IgD-negative memory B cell (primary cell): ENCODE measurements around the gene PKHD1. TPM values are rescaled to one million over a fixed set of nuclear protein-coding genes. Genes with fewer than 3 reads are reported as not detected.

Experiments
- H3K27ac Mint-ChIP-seq, 3 donors: one replicate each; pipeline ENCODE4 v1.8.0; 2020 to 2022; ENCODE audit warnings: mild to moderate bottlenecking in 3 of 3, mixed read lengths in 3 of 3, moderate library complexity in 1 of 3
- H3K27me3 Mint-ChIP-seq: one replicate; pipeline ENCODE4 v1.8.0; 2021; ENCODE audit warnings: mixed read lengths
- H3K36me3 Mint-ChIP-seq: one replicate; pipeline ENCODE4 v1.8.0; 2020; ENCODE audit warnings: mild to moderate bottlenecking, mixed read lengths
- H3K4me1 Mint-ChIP-seq, 3 donors: one replicate each; pipeline ENCODE4 v1.8.0; 2020 to 2022; ENCODE audit warnings: mixed read lengths in 3 of 3, mild to moderate bottlenecking in 1 of 3
- H3K4me3 Mint-ChIP-seq, 4 donors: one replicate each; pipeline ENCODE4 v1.8.0; 2020 to 2022; ENCODE audit warnings: mild to moderate bottlenecking in 4 of 4, mixed read lengths in 4 of 4, moderate library complexity in 3 of 4
- H3K9me3 Mint-ChIP-seq, 3 donors: one replicate each; pipeline ENCODE4 v1.8.0; 2020 to 2021; ENCODE audit warnings: mixed read lengths in 3 of 3, mild to moderate bottlenecking in 1 of 3
- polyA plus RNA-seq: library from polyadenylated mRNA; unstranded; fragments of 300-500 nt; fragmentation: Illumina TruSeq; gene quantifications from one replicate; pipeline ENCODE4 v1.2.3, GENCODE V29; 2021

Gene PKHD1
- polyA plus RNA-seq, 1 donor from 2014 or later: not detected

GRCh38 chr6:51711876-51712275 is 375.5 kb downstream of the PKHD1 start:
- Mint-ChIP-seq H3K9me3 (no peaks in the 10 kb centered on the region), H3K36me3 (no peaks in the 10 kb centered on the region), H3K27me3 (peaks cover 3% of the 10 kb centered on the region), H3K4me1 (no peaks in the 10 kb centered on the region), H3K27ac (no peak overlapping the region), H3K4me3 (no peak overlapping the region)

GRCh38 chr6:51706086-51706485 is 381.3 kb downstream of the PKHD1 start:
- H3K4me3 Mint-ChIP-seq: no peak overlapping the region
- H3K36me3 Mint-ChIP-seq: no peaks in the 10 kb centered on the region
- no peaks in the 10 kb centered on the region for H3K27me3 Mint-ChIP-seq
- no peak overlapping the region for H3K27ac Mint-ChIP-seq
- H3K4me1 Mint-ChIP-seq: no peaks in the 10 kb centered on the region
- H3K9me3 Mint-ChIP-seq: peaks cover 0 to 4% (median 1%) of the 10 kb centered on the region in 3 donors

DNA sequence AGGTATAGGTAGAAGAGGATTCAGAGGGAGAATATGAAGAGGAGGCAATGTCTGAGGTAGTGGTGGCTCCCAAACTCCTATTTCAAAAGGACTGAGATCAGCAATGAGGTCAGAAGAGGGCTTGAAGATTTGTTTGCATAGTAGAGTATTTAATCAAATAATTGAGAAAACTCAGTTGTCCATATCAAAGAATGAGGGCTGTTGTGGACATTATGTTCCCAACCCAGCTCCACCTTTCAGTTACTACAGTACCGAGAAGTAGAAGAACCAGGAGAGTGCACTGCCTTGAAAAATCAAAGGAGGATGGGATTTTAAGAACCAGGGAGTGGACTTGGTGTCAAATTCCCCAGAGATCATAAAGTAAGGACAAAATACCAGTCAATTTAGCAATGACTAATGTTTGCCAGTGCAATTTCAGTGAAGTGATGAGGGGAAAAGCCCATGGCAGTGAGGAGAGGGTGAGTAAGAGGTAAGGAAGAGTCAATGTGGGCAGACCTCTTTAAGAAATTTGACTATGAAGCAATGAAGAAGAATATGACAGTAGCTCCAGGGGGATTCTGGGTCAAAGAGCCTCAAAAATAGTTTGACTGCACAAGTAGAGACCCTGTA is 382.4 kb downstream of the PKHD1 start:
- H3K9me3 Mint-ChIP-seq: peaks cover 0 to 4% (median 4%) of the 10 kb centered on the region in 3 donors
- H3K4me1 Mint-ChIP-seq: no peaks in the 10 kb centered on the region
- no peaks in the 10 kb centered on the region for H3K27me3 Mint-ChIP-seq
- no peak overlapping the region for H3K4me3 Mint-ChIP-seq
- H3K27ac Mint-ChIP-seq: no peak overlapping the region
- H3K36me3 Mint-ChIP-seq: no peaks in the 10 kb centered on the region

DNA sequence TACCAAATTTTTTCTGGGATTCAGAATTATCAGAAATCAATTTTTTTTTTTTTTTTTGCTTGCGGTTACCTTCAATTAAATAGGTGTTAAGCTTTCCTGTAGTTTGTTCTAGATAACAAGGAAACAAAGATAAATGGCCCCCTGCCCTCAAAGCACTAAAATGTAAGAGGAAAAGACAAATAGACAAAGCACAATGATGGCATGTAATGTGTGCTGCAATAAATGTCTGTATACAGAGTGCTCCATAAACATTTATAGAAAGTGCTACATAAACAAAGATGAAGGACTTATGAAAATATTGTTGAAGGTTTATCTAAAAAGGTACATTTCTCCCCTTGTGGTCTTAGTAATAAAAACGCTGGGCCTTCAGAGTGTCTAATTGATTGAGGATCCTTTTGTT is 384.6 kb downstream of the PKHD1 start:
- H3K27me3 Mint-ChIP-seq: no peaks in the 10 kb centered on the region
- no peaks in the 10 kb centered on the region for H3K36me3 Mint-ChIP-seq
- H3K27ac Mint-ChIP-seq: no peak overlapping the region
- no peaks in the 10 kb centered on the region for H3K4me1 Mint-ChIP-seq
- H3K4me3 Mint-ChIP-seq: no peak overlapping the region
- H3K9me3 Mint-ChIP-seq: peaks cover 0 to 4% (median 4%) of the 10 kb centered on the region in 3 donors

- H3K4me3 Mint-ChIP-seq: no peak overlapping the region
- H3K9me3 Mint-ChIP-seq: no peaks in the 10 kb centered on the region
- H3K27ac Mint-ChIP-seq: no peak overlapping the region
- H3K36me3 Mint-ChIP-seq: no peaks in the 10 kb centered on the region
- H3K4me1 Mint-ChIP-seq: peaks cover 0 to 2% (median 0%) of the 10 kb centered on the region in 3 donors
- H3K27me3 Mint-ChIP-seq: no peaks in the 10 kb centered on the region
Measured at GRCh38 chr6:51684603-51685002, 402.8 kb downstream of the PKHD1 start.

DNA sequence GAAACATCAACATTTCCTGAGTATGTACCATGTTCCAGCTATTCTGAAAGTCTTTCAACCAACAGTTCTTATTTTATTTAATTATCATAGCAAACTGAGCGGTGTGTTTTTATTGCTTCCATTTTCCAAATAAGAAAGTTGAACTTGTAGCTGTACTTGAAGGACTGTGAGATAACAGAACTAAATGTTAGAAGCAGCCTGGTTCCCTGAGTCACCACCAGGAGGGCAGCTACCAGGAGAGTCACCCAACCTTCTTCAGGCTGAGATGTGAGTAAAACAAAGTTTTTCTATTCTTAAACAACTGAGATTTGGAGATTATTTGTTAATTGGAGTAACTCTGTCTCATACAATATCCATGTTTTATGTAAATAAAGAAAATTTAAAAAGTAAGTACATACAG is 403.4 kb downstream of the PKHD1 start:
- no peaks in the 10 kb centered on the region for H3K9me3 Mint-ChIP-seq
- H3K27me3 Mint-ChIP-seq: no peaks in the 10 kb centered on the region
- H3K4me1 Mint-ChIP-seq: peaks cover 0 to 2% (median 0%) of the 10 kb centered on the region in 3 donors
- no peak overlapping the region for H3K4me3 Mint-ChIP-seq
- H3K27ac Mint-ChIP-seq: no peak overlapping the region
- no peaks in the 10 kb centered on the region for H3K36me3 Mint-ChIP-seq

DNA sequence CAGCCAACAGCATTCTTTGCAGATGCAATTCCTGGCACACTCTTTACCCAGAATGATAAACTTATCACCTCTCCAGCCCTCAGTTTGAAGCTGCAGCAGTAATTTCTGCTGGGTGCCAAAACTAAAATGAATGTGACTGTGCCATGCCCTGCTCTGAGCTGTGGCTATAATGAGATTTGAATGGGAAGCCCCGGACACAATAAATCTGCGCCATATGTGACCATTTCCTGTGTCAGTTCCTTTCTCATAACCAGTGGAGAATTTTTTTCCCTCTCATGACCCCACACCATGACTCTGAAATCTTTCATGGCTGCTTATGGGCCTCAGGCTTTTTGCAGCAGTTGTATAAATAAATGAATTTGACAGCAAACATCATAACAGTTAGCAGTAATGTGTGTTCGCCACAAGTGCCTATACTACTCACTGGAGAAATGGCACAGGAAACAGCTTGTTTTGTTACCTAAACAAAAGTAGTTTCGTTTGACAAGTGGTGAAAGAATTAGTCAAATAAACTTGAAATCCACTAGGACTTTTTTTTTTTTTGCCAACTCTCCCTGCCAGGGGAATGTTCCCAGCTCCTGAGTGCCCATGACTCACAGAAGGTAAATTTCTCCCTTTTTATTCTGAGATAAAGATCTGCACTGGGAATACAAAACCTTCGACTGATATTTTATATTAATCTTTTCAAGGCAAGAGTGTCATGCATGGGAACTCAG is 408.4 kb downstream of the PKHD1 start:
- H3K4me3 Mint-ChIP-seq: no peak overlapping the region
- H3K27me3 Mint-ChIP-seq: no peaks in the 10 kb centered on the region
- no peak overlapping the region for H3K27ac Mint-ChIP-seq
- no peaks in the 10 kb centered on the region for H3K36me3 Mint-ChIP-seq
- H3K9me3 Mint-ChIP-seq: no peaks in the 10 kb centered on the region
- peaks cover 0 to 2% (median 0%) of the 10 kb centered on the region in 3 donors for H3K4me1 Mint-ChIP-seq

DNA sequence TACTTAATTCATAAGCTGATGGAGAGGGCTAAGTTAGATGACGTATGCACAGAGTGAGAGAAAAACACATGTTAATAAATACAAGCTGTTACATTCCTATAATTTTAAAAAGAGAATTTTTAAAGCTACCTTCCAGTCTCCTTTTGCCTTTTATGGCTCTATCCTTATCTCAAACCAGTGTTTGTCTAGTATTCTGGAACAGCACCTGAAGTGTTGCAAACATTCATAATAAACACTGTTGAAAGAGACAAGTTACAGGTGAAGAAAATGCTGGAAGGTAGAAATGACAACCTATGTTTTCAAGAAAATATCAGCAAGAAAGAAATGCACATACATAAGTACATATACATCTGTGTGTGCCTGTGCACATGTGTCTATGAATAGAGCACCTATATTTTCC is 409.1 kb downstream of the PKHD1 start:
- Mint-ChIP-seq H3K4me3 (no peak overlapping the region), H3K36me3 (no peaks in the 10 kb centered on the region), H3K27ac (no peak overlapping the region), H3K9me3 (no peaks in the 10 kb centered on the region), H3K27me3 (peaks cover 2% of the 10 kb centered on the region), H3K4me1 (peaks cover 0 to 2% (median 0%) of the 10 kb centered on the region in 3 donors)

- H3K9me3 Mint-ChIP-seq: no peaks in the 10 kb centered on the region
- H3K36me3 Mint-ChIP-seq: no peaks in the 10 kb centered on the region
- peaks cover 2% of the 10 kb centered on the region for H3K27me3 Mint-ChIP-seq
Measured at GRCh38 chr6:51675922-51676275, 411.5 kb downstream of the PKHD1 start.

GRCh38 chr6:51675020-51675921 is 412.1 kb downstream of the PKHD1 start:
- Mint-ChIP-seq H3K9me3 (no peaks in the 10 kb centered on the region), H3K4me3 (no peak overlapping the region), H3K27ac (no peak overlapping the region), H3K4me1 (peaks cover 0 to 2% (median 0%) of the 10 kb centered on the region in 3 donors), H3K36me3 (no peaks in the 10 kb centered on the region), H3K27me3 (peaks cover 2% of the 10 kb centered on the region)

More at GRCh38 chr6:51675922-51676275, 411.5 kb downstream of the PKHD1 start:
- H3K27ac Mint-ChIP-seq: no peak overlapping the region
- no peak overlapping the region for H3K4me3 Mint-ChIP-seq
- H3K4me1 Mint-ChIP-seq: peaks cover 0 to 2% (median 0%) of the 10 kb centered on the region in 3 donors

DNA sequence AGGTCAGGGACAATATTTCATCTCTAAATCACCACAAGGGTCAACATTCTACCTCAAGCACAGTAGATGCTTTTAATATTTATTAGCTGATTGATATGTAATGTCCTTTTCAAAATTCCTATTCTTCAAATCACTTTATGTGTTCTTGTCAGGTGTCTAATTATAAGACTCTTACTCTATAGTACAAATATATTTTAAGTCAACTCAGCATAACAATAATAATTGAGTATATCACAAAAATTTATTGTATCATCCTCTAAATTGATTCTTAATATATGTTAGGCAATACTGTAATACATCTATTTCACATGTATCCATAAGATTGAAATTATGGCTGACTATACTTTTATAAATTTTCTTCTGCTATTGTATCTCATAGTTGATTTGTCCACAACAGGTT is 423.9 kb downstream of the PKHD1 start:
- no peak overlapping the region for H3K4me3 Mint-ChIP-seq
- H3K36me3 Mint-ChIP-seq: no peaks in the 10 kb centered on the region
- H3K27me3 Mint-ChIP-seq: no peaks in the 10 kb centered on the region
- peaks cover 1 to 5% (median 1%) of the 10 kb centered on the region in 3 donors for H3K9me3 Mint-ChIP-seq
- no peaks in the 10 kb centered on the region for H3K4me1 Mint-ChIP-seq
- H3K27ac Mint-ChIP-seq: no peak overlapping the region

GRCh38 chr6:51660767-51661166 is 426.6 kb downstream of the PKHD1 start:
- Mint-ChIP-seq H3K27me3 (no peaks in the 10 kb centered on the region), H3K9me3 (peaks cover 0 to 3% (median 1%) of the 10 kb centered on the region in 3 donors), H3K27ac (no peak overlapping the region), H3K4me3 (no peak overlapping the region), H3K4me1 (no peaks in the 10 kb centered on the region), H3K36me3 (no peaks in the 10 kb centered on the region)

DNA sequence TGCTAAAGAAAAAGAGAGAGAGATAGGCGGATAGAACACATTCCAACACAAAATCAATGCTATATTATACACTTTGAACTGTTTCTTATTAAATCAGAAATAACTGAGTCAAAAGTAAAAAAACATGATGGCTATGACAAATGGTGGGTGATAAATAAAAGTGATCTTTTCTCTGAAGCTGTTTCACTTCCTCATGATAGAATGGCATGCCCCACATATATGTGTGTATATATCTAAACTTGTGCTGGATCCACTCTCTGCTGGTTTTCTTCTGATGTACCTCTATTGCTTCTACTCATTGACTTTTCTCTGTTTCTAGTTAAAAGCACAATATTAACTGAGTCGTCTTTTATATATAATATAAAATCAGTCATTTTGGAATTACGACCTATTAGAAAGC is 429.9 kb downstream of the PKHD1 start:
- no peaks in the 10 kb centered on the region for H3K27me3 Mint-ChIP-seq
- H3K9me3 Mint-ChIP-seq: no peaks in the 10 kb centered on the region
- no peaks in the 10 kb centered on the region for H3K4me1 Mint-ChIP-seq
- H3K36me3 Mint-ChIP-seq: no peaks in the 10 kb centered on the region
- H3K27ac Mint-ChIP-seq: no peak overlapping the region
- H3K4me3 Mint-ChIP-seq: no peak overlapping the region

- H3K27me3 Mint-ChIP-seq: no peaks in the 10 kb centered on the region
- H3K36me3 Mint-ChIP-seq: no peaks in the 10 kb centered on the region
- no peaks in the 10 kb centered on the region for H3K4me1 Mint-ChIP-seq
- H3K9me3 Mint-ChIP-seq: no peaks in the 10 kb centered on the region
- H3K4me3 Mint-ChIP-seq: no peak overlapping the region
- H3K27ac Mint-ChIP-seq: no peak overlapping the region
Measured at GRCh38 chr6:51655517-51655916, 431.9 kb downstream of the PKHD1 start.

GRCh38 chr6:51654647-51655046 is 432.8 kb downstream of the PKHD1 start:
- no peaks in the 10 kb centered on the region for H3K9me3 Mint-ChIP-seq
- H3K27me3 Mint-ChIP-seq: no peaks in the 10 kb centered on the region
- H3K4me1 Mint-ChIP-seq: no peaks in the 10 kb centered on the region
- H3K4me3 Mint-ChIP-seq: no peak overlapping the region
- no peaks in the 10 kb centered on the region for H3K36me3 Mint-ChIP-seq
- no peak overlapping the region for H3K27ac Mint-ChIP-seq
